GM23248 (cell line): ENCODE data around the gene RHCE.

Experiments used
- EZH2 ChIP-seq: fragments of 200-600 bp; sonication (generic); IDR thresholded peaks from 2 replicates; pipeline ENCODE4 v1.6.1; 2018; ENCODE audit warnings: antibody characterized with exemption, mild to moderate bottlenecking; ENCODE audit not compliant: insufficient read depth, poor library complexity, severe bottlenecking
- EZH2phosphoT487 ChIP-seq: fragments of 200-600 bp; sonication (generic); IDR thresholded peaks from 2 replicates; pipeline ENCODE4 v1.6.1; 2018; ENCODE audit warnings: antibody characterized with exemption, moderate library complexity, mild to moderate bottlenecking, low read depth; ENCODE audit not compliant: insufficient read depth

DNA sequence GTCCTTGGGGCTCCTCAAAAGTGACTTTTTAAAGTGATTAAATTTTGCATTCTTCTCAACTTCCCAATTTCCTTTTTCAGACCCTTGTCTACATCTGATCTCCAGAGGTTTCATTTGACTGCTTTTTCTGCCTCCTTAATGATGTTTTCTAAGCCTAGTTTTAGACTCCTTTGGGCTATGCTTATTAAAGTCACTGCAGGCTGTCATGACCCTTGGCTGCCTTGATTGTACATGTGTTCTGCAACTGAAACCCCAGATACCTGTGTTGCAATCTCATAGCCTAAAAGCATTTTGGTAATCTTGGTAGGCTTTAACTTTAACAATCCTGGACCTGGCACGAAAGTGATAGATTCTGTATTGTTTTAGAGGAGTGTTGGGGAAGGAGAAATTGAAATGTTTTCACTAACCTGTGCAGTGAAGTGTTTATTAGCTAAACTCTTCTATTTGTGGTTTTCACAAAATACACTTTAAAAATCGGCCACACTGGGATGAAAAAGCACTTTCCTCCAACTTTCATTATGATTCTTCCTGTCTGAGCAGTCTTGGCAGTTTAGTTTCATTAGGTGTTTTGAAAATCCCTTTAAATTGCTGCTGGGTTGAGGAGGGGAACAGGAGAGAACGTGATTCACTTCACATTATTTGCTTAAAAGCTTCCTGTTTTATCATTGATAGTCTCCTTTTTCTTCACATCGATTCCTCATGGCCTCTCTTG is 14.9 kb upstream of the RHCE start:
- TF ChIP-seq EZH2 (no peak), EZH2phosphoT487 (no peak)
